Measurements from ENCODE around the gene ZSWIM1. TPM values are rescaled to one million over a fixed set of nuclear protein-coding genes. Genes with fewer than 3 reads are reported as not detected.

The ZSWIM1 gene
- total and polyA plus RNA-seq, 9 donors: 4.8 to 15.2 (median 11.5) TPM

DNA sequence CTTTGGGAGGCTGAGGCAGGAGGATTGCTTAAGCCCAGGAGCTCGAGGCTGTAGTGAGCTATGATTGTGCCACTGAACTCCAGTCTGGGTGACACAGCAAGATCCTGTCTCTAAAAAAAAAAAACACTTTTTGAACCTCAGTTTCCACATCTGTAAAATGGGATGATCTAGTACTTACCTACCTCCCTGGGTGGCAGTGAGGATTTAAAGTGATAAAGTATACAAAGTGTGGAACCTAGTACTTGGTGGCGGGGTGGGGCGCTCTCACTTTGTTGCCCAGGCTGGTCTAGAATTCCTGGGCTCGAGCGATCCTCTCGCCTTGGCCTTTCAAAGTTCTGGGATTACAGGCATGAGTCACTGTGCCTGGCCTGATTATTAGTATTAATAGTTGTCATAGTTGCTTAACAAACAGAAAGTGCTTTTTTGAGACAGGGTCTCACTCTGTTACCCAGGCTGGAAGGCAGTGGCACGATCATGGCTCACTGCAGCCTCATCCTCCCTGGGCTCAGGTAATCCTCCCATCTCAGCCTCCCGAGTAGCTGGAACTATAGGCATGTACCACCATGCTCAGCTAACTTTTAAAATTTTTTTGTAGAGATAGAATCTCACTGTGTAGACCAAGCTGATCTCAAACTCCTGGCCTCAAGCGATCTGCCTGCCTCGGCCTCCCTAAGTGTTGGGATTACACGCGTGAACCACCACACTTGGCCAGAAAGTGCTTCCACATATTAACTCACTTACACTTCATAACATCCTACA lies 37.9 kb downstream of the ZSWIM1 start:
- WGBS, 3 donors: 64 to 70% (median 67%) methylated on average over 12 of the region's 12 CpGs
- peak in 2 of 5 donors; percentile 33 to 58 for DNase-seq
- TF ChIP-seq POLR2A (IDR thresholded peaks at IDR 0.05) (no peak), EP300 (IDR thresholded peaks at IDR 0.05) (no peak)
- TF ChIP-seq, protein P1, sequence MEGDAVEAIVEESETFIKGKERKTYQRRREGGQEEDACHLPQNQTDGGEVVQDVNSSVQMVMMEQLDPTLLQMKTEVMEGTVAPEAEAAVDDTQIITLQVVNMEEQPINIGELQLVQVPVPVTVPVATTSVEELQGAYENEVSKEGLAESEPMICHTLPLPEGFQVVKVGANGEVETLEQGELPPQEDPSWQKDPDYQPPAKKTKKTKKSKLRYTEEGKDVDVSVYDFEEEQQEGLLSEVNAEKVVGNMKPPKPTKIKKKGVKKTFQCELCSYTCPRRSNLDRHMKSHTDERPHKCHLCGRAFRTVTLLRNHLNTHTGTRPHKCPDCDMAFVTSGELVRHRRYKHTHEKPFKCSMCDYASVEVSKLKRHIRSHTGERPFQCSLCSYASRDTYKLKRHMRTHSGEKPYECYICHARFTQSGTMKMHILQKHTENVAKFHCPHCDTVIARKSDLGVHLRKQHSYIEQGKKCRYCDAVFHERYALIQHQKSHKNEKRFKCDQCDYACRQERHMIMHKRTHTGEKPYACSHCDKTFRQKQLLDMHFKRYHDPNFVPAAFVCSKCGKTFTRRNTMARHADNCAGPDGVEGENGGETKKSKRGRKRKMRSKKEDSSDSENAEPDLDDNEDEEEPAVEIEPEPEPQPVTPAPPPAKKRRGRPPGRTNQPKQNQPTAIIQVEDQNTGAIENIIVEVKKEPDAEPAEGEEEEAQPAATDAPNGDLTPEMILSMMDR (IDR thresholded peaks at IDR 0.05): no peak
- no peaks in the 10 kb centered on the region for H3K9me3 ChIP-seq
- peaks cover 31% of the 10 kb centered on the region for H3K4me1 ChIP-seq (ENCODE audit: insufficient read depth)
- H3K27ac ChIP-seq: peak overlapping the region; percentile 60 to 78
- intact Hi-C loops (cut with DNase I): no loop called here
- H3K4me3 ChIP-seq: no peak overlapping the region
- H3K36me3 ChIP-seq: no peaks in the 10 kb centered on the region
- no peaks in the 10 kb centered on the region for H3K27me3 ChIP-seq

DNA sequence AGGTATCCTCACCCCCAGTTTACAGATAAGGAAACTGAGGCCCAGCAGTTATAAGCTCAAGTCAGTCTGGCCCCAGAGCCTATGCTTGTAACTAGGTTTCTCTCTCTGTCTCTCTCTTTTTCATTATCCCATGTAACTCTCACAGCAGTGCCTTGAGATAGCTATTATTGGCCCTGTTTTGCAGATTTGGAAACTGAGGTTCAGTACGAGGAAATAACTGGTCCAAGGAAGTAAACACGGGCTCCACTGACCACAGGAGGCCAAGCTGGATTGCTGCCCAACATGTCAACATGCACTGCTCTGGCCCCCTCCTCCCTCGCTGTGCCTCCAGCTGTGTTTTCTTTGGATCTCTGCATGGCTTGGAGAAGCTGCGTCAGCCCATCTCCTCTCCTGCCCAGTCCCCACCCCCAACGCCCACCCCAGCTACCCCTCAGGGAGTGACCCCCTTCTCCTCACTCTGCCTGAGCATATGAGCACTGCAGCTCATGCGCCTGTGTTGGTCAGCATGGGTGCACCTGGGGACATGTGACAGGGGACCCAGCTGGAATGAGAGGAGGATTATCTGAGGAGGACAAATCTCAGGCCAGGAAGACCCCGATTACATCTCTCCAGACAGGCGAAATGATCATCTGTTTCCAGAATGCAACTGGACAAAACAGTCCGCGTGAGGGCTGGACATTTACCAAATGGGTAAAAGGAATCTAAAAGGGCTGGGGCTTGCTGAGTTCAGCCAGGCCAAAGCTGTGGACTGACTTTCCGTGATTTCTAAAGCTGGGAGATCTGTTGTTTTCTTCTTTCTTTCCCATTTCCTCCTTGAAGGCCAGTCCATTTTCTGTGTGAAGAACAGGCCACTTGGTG lies 38.7 kb downstream of the ZSWIM1 start:
- DNase-seq: peak; percentile 85 to 89 (median 86)
- WGBS, 3 donors: 6 to 14% (median 6%) methylated on average over 11 of the region's 11 CpGs
- no peaks in the 10 kb centered on the region for H3K27me3 ChIP-seq
- no peaks in the 10 kb centered on the region for H3K9me3 ChIP-seq
- intact Hi-C loops (cut with DNase I): no loop called here
- H3K4me3 ChIP-seq: no peak overlapping the region
- no peaks in the 10 kb centered on the region for H3K36me3 ChIP-seq
- H3K4me1 ChIP-seq (ENCODE audit: insufficient read depth): peaks cover 31% of the 10 kb centered on the region
- H3K27ac ChIP-seq: peak overlapping the region; percentile 26 to 78
- TF ChIP-seq EP300 (IDR thresholded peaks at IDR 0.05) (no peak), POLR2A (IDR thresholded peaks at IDR 0.05) (no peak)
- TF ChIP-seq, protein P1 (IDR thresholded peaks at IDR 0.05): no peak

DNA sequence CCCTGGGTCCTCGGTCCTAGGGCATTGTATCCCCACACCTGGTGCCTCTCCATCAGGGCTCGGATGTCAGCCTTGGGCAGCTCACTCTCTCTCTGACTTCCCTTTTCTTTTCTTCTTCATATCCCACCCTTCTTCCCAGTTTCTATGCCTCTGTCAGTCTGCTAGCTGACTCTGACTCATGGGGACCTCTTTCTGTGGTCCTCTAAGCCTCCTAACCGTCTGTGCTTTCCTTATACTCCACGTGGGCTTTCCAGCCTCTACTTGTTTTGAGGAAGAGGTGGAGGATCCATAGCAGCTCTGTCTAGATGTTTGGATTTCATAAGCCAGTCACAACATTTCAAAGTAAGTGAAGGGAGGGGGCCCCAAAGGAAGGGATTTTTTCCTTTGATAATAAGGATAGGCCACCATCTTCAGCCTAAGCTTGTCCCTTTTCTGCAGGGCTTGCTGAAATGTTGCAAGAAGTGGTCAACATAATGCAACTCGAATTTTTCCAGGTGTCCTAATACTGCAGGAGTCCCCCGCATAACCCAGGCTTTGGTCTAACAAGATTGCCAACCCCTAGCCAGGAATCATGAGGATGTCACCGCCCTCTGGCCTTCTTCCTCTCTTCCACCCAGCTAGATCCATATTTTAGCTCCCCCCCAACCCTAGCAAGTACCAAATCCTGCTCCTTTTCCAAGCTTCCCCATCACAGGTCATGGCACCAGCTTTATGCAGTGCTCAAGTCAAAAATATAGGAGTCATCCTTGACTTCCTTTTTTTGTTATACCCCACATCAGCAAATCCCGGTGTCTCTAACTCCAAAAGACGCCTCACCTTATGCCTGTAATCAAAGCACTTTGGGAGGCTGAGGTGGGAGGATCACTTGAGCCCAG lies 39.7 kb downstream of the ZSWIM1 start:
- H3K9me3 ChIP-seq: no peaks in the 10 kb centered on the region
- DNase-seq: peak in 2 of 5 donors; percentile 9 to 22
- H3K27ac ChIP-seq: peak overlapping the region; percentile 26 to 78
- H3K27me3 ChIP-seq: no peaks in the 10 kb centered on the region
- TF ChIP-seq EP300 (IDR thresholded peaks at IDR 0.05) (no peak), POLR2A (IDR thresholded peaks at IDR 0.05) (no peak)
- TF ChIP-seq, protein P1 (IDR thresholded peaks at IDR 0.05): no peak
- no peaks in the 10 kb centered on the region for H3K36me3 ChIP-seq
- H3K4me1 ChIP-seq (ENCODE audit: insufficient read depth): peaks cover 40% of the 10 kb centered on the region
- 58 to 67% (median 65%) methylated on average over 9 of the region's 9 CpGs for WGBS, 3 donors
- no peak overlapping the region for H3K4me3 ChIP-seq
- intact Hi-C loops (cut with DNase I): no loop called here
